Endodermal cell (in vitro differentiated cells): Measurements from ENCODE around the gene ALS2. TPM values are rescaled to one million over a fixed set of nuclear protein-coding genes. Genes with fewer than 3 reads are reported as not detected.

Experiments used
- DNase-seq: peaks from one replicate; pipeline ENCODE4 v3.0.0-alpha.2; 2017
- H3K27ac ChIP-seq: 2 replicates; pipeline ENCODE4 v1.5.1; 2013; ENCODE audit warnings: mild to moderate bottlenecking, low read depth, low read length, moderate library complexity
- H3K27me3 ChIP-seq: 2 replicates; pipeline ENCODE4 v1.6.1; 2013; ENCODE audit warnings: mild to moderate bottlenecking, low read length, moderate library complexity; ENCODE audit not compliant: insufficient read depth, control insufficient read depth, poor library complexity, severe bottlenecking
- H3K36me3 ChIP-seq: 2 replicates; pipeline ENCODE4 v1.7.0; 2013; ENCODE audit warnings: mild to moderate bottlenecking, low read length, moderate library complexity; ENCODE audit not compliant: control insufficient read depth, insufficient read depth
- H3K4me1 ChIP-seq: one replicate; pipeline ENCODE4 v1.7.0; 2013; ENCODE audit warnings: low read length; ENCODE audit not compliant: control insufficient read depth, insufficient read depth
- H3K4me3 ChIP-seq: 2 replicates; pipeline ENCODE4 v1.5.1; 2013; ENCODE audit warnings: mild to moderate bottlenecking, low read length, moderate library complexity
- H3K9ac ChIP-seq: 2 replicates; pipeline ENCODE4 v1.6.1; 2013; ENCODE audit warnings: mild to moderate bottlenecking, low read length, moderate library complexity; ENCODE audit not compliant: poor library complexity, severe bottlenecking; ENCODE audit errors: extremely low read depth
- H3K9me3 ChIP-seq: 2 replicates; pipeline ENCODE4 v1.6.1; 2013; ENCODE audit warnings: mild to moderate bottlenecking, low read length, moderate library complexity; ENCODE audit not compliant: control insufficient read depth
- H3K27ac Mint-ChIP-seq: 2 replicates; pipeline ENCODE4 v1.8.0; 2020; ENCODE audit warnings: mixed read lengths
- H3K27me3 Mint-ChIP-seq: 2 replicates; pipeline ENCODE4 v1.8.0; 2021; ENCODE audit warnings: mild to moderate bottlenecking, mixed read lengths; ENCODE audit not compliant: insufficient read depth
- H3K36me3 Mint-ChIP-seq: 2 replicates; pipeline ENCODE4 v1.8.0; 2020; ENCODE audit warnings: low read depth, mixed read lengths
- H3K4me1 Mint-ChIP-seq: 2 replicates; pipeline ENCODE4 v1.8.0; 2020; ENCODE audit warnings: mixed read lengths
- H3K4me3 Mint-ChIP-seq: 2 replicates; pipeline ENCODE4 v1.8.0; 2020; ENCODE audit warnings: mild to moderate bottlenecking, moderate library complexity, mixed read lengths
- H3K9me3 Mint-ChIP-seq: 2 replicates; pipeline ENCODE4 v1.8.0; 2020; ENCODE audit warnings: mild to moderate bottlenecking, mixed read lengths
- CTCF ChIP-seq: fragments of 200-600 bp; sonication (generic); conservative IDR thresholded peaks from 2 replicates; pipeline ENCODE4 v1.5.0; 2021; ENCODE audit warnings: antibody characterized with exemption, mild to moderate bottlenecking
- WGBS, 2 experiments: methylation state at CpG; one replicate each; pipeline versions ENCODE4 v1.1.5 to v1.1.7; 2013; ENCODE audit warnings: missing lambda C conversion rate in 2 of 2, mixed read lengths in 1 of 2; ENCODE audit not compliant: insufficient coverage in 1 of 2, insufficient read length in 1 of 2; 5-methylcytosine and 5-hydroxymethylcytosine counted together
- total RNA-seq, 2 donors: library from RNA; stranded (reverse); fragmentation: NEBNext Ultra II Directional in 1 of 2; extraction: Animal tissue kit (Norgen Biotek cat#: 25700) in 1 of 2; gene quantifications; 2 replicates in 1 of 2; 3 replicates in 1 of 2; pipeline ENCODE4 v1.2.1, GENCODE V29; 2021

Gene ALS2
- total RNA-seq, 2 donors from 2014 or later = 56.6 to 58.5 TPM

GRCh38 chr2:201786471-201786870 is 5.7 kb upstream of the ALS2 start:
- Mint-ChIP-seq H3K27ac (no peak overlapping the region), H3K36me3 (no peaks in the 10 kb centered on the region), H3K9me3 (no peaks in the 10 kb centered on the region), H3K4me3 (no peak overlapping the region), H3K27me3 (peaks cover 12% of the 10 kb centered on the region), H3K4me1 (peaks cover 16% of the 10 kb centered on the region)
- Histone ChIP-seq H3K4me3 (no peak overlapping the region), H3K27me3 (no peaks in the 10 kb centered on the region), H3K9ac (no peak overlapping the region), H3K9me3 (no peaks in the 10 kb centered on the region), H3K27ac (no peak overlapping the region), H3K4me1 (no peaks in the 10 kb centered on the region), H3K36me3 (no peaks in the 10 kb centered on the region)
- DNase-seq = no peak
- no peak for TF ChIP-seq CTCF

GRCh38 chr2:201785135-201785534 is 4.4 kb upstream of the ALS2 start:
- no peak for TF ChIP-seq CTCF
- H3K4me3 Mint-ChIP-seq = no peak overlapping the region
- peaks cover 18% of the 10 kb centered on the region for H3K4me1 Mint-ChIP-seq
- 95 to 100% methylated on average over 3 to 4 of the region's 4 CpGs for WGBS, 2 experiments
- DNase-seq = no peak
- Histone ChIP-seq H3K4me1 (no peaks in the 10 kb centered on the region), H3K4me3 (no peak overlapping the region), H3K27ac (no peak overlapping the region), H3K9ac (no peak overlapping the region), H3K9me3 (no peaks in the 10 kb centered on the region), H3K36me3 (no peaks in the 10 kb centered on the region), H3K27me3 (no peaks in the 10 kb centered on the region)
- no peaks in the 10 kb centered on the region for H3K36me3 Mint-ChIP-seq
- peaks cover 12% of the 10 kb centered on the region for H3K27me3 Mint-ChIP-seq
- no peak overlapping the region for H3K27ac Mint-ChIP-seq
- no peaks in the 10 kb centered on the region for H3K9me3 Mint-ChIP-seq

GRCh38 chr2:201784563-201784962 is 3.8 kb upstream of the ALS2 start:
- 75 to 87% methylated on average over 1 of the region's 1 CpG for WGBS, 2 experiments
- H3K36me3 Mint-ChIP-seq = no peaks in the 10 kb centered on the region
- no peak overlapping the region for H3K27ac ChIP-seq

More at GRCh38 chr2:201784563-201784962, 3.8 kb upstream of the ALS2 start:
- no peaks in the 10 kb centered on the region for H3K9me3 ChIP-seq
- Mint-ChIP-seq H3K27me3 (peaks cover 9% of the 10 kb centered on the region), H3K9me3 (no peaks in the 10 kb centered on the region), H3K4me3 (no peak overlapping the region), H3K27ac (no peak overlapping the region), H3K4me1 (peaks cover 23% of the 10 kb centered on the region)
- H3K4me1 ChIP-seq = no peaks in the 10 kb centered on the region
- no peak overlapping the region for H3K9ac ChIP-seq
- no peaks in the 10 kb centered on the region for H3K27me3 ChIP-seq
- H3K4me3 ChIP-seq = no peak overlapping the region
- DNase-seq = no peak
- no peak for TF ChIP-seq CTCF
- no peaks in the 10 kb centered on the region for H3K36me3 ChIP-seq
